ENCODE results near the gene QSOX2.

QSOX2 gene

DNA sequence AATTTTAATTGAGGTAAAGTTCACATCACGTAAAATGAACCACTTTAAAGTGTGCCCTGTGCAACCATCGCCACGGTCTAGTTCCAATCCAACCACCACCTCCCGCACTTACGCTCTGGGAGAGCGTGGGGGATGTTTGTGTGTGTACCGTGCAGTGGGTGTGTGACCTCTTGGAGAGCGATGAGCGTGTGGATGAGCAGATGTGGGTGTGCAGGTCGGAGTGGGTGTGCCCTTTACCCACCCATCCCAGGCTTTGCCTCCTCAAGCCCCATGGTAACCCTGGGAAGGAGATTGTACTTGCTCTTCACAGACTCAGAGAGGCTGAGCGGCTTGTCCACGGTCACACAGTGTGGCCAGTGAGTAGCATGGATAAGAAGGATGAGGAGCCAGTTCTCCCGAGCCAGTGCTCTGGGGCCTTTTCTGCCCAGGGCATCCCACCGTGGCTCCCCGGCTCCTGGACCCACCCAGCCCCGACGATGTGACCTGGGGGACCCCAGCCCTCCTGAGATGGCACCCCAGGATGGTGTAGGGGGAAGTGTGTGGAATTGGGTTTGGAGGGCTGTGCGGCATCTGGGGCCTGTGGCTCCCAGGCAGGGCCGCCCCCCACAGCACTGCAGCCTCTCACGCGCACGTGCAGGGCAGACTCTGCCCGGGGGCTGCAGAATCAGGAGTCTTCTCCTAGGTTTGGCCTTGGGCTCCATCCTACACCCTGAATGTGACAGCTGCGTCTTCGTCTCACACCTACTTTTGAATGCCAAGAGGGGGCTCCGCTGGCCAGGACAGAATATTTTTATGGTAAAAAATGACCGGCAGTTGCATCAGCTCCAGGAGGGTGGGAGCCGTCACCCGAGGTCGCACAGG, 54.3 kb downstream of the QSOX2 start:
- no peak for DNase-seq (ENCODE audit: low read depth)
- no peak overlapping the region for H3K4me3 ChIP-seq (ENCODE audit: low read length)
- TF ChIP-seq, protein P1, sequence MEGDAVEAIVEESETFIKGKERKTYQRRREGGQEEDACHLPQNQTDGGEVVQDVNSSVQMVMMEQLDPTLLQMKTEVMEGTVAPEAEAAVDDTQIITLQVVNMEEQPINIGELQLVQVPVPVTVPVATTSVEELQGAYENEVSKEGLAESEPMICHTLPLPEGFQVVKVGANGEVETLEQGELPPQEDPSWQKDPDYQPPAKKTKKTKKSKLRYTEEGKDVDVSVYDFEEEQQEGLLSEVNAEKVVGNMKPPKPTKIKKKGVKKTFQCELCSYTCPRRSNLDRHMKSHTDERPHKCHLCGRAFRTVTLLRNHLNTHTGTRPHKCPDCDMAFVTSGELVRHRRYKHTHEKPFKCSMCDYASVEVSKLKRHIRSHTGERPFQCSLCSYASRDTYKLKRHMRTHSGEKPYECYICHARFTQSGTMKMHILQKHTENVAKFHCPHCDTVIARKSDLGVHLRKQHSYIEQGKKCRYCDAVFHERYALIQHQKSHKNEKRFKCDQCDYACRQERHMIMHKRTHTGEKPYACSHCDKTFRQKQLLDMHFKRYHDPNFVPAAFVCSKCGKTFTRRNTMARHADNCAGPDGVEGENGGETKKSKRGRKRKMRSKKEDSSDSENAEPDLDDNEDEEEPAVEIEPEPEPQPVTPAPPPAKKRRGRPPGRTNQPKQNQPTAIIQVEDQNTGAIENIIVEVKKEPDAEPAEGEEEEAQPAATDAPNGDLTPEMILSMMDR (conservative IDR thresholded peaks at IDR 0.05; ENCODE audit: low read length): no peak

DNA sequence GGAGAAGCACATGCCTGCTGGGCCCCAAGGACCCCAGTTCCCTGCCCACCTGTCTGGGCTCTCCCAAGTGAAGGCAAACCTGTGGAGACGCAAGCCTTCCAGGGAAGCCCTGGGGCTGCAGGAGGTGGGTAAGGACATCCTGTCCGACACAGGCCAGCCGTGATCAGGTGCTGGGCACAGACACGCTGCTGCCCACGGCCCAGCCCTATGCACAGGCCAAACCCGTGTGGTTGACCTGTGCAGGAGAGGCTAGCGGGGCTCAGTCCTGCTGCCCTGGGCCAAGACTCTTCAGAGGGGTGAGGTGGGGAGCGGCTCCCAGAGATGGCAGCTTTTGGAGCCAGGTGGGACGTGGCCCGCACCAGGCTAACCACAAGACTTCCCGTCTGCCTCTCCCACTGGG, 55.0 kb downstream of the QSOX2 start:
- no peak for DNase-seq (ENCODE audit: low read depth)
- TF ChIP-seq, protein P1 (conservative IDR thresholded peaks at IDR 0.05; ENCODE audit: low read length): no peak
- no peak overlapping the region for H3K4me3 ChIP-seq (ENCODE audit: low read length)

DNA sequence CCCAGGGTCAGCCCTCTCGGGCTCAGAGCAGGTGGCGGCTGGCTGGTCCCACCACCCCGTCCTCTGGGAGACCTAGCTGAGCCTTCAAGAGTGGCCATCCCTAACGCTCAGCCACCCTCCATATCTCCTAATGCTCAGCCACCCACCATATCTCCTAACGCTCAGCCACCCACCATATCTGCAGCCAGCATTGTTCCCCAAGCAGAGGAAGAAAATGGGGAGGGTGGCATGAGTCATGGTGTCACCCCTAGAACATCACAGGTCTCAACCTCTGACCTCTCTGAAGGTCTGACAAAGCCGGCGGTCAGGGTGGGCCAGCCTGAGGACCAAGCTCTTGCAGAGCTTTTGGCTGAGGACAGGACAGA, 55.4 kb downstream of the QSOX2 start:
- TF ChIP-seq, protein P1 (conservative IDR thresholded peaks at IDR 0.05; ENCODE audit: low read length): no peak
- H3K4me3 ChIP-seq (ENCODE audit: low read length): no peak overlapping the region
- DNase-seq (ENCODE audit: low read depth): no peak

DNA sequence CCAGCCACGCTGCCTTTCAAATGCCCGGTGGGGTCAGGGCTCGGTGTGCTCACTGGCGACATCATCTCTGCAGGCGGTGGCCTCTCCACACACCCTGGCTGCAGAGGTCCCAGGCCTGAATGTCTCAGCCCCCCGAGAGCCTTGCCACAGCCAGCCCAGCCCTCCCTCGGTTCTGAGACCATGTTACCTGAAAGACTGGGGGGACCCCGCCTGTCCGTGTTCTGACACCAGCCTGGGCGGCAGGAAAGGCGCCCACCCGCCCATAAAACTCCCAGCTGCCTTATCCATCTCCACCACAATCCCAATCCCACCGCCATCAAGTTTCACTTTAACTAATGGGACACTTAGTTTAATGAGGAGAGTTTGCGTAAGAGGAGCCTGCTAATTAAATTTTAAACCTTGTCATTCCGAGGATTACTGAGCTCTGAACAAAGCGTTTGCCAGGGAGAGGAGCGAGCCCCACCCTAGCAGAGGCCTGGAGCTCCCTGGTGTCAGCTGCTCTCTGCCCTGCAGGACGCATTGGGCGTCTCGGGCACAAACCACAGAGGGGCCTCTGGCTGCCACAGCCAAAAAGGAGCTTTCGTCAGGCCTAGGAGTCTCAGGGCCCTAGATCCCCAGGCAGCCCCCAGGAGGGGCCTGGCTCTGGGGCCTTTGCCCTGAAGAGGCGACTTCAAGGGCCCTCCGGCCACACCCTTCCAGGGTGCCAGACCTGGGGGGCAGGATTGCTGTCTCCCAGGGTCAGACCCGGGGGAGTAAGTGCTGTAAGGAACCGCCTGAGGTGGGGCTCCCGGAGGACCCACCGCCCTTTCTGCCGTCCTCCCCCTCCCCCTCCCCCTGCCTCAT, 56.0 kb downstream of the QSOX2 start:
- no peak overlapping the region for H3K4me3 ChIP-seq (ENCODE audit: low read length)
- DNase-seq (ENCODE audit: low read depth): no peak
- TF ChIP-seq, protein P1 (conservative IDR thresholded peaks at IDR 0.05; ENCODE audit: low read length): no peak

DNA sequence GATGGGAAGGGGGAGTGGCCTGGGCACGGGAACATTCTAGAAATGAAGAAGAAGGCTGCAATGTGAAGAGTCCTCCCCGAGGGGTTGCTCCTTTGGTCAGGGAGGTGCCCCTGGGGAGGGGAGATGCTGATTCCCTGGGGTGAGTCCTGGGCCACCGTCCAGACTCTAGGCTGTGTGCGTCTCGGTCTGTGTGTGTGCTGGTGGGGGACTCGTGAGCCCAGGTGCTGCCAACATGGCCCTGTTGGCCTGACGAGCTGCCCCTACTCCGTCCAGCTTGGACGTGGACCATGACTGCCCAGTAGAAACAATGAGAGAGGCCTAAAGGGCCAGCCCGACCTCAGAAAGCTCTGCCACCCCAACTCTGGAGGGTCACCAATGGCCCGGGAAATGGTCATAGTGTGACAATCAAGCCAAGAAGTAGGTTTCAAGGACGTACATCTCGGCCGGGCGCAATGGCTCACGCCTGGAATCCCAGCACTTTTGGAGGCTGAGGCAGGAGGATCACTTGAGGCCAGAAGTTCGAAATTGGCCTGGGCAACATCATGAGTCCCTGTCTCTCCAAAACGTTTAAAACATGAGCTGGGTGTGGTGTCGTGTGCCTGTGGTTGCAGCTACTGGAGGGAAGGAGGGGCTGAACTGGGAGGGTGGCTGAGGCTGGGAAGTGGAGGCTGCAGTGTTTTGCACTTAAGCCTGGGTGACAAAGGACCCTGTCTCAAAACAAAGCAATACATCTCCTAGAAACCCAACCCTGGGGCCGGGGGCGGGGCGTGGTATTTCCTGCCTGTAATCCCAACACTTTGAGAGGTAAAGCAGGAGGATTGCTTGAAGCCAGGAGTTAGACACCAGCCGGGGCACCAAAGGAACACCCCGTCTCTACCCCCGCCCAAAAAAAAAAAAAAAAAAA, 57.7 kb downstream of the QSOX2 start:
- DNase-seq (ENCODE audit: low read depth): no peak
- H3K4me3 ChIP-seq (ENCODE audit: low read length): no peak overlapping the region
- TF ChIP-seq, protein P1 (conservative IDR thresholded peaks at IDR 0.05; ENCODE audit: low read length): no peak

DNA sequence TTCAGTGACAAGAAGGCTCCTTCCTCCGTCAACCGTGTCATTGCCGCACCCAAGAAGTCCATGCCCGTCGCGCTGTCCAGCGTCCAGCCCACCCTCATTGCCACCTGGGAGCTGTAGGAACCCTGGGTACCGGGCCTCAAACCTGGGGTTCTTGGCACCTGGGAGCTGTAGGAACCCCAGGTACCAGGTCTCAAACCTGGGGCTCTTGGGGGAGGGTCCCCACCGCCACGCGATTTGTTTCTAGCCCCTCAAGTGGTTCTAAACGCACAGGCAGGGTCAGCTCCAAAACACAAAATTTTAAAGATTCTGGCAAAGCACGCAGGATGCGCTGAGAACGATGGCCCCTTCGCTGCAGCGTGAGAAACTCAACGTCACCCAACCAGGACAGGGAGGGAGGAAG, 58.4 kb downstream of the QSOX2 start:
- no peak overlapping the region for H3K4me3 ChIP-seq (ENCODE audit: low read length)
- no peak for DNase-seq (ENCODE audit: low read depth)
- TF ChIP-seq, protein P1 (conservative IDR thresholded peaks at IDR 0.05; ENCODE audit: low read length): no peak
